GM12874 (cell line): ENCODE measurements around the gene FMN1.

Experiments used
- TF ChIP-seq, protein P1 (sequence below): IDR thresholded peaks from 2 replicates; pipeline ENCODE4 v1.5.1; 2011; ENCODE audit warnings: low read depth, mild to moderate bottlenecking, control low read depth, low read length, moderate library complexity; ENCODE audit not compliant: insufficient read depth

Gene FMN1

GRCh38 chr15:32849769-32850668, 344.5 kb downstream of the FMN1 start:
- TF ChIP-seq, protein P1, sequence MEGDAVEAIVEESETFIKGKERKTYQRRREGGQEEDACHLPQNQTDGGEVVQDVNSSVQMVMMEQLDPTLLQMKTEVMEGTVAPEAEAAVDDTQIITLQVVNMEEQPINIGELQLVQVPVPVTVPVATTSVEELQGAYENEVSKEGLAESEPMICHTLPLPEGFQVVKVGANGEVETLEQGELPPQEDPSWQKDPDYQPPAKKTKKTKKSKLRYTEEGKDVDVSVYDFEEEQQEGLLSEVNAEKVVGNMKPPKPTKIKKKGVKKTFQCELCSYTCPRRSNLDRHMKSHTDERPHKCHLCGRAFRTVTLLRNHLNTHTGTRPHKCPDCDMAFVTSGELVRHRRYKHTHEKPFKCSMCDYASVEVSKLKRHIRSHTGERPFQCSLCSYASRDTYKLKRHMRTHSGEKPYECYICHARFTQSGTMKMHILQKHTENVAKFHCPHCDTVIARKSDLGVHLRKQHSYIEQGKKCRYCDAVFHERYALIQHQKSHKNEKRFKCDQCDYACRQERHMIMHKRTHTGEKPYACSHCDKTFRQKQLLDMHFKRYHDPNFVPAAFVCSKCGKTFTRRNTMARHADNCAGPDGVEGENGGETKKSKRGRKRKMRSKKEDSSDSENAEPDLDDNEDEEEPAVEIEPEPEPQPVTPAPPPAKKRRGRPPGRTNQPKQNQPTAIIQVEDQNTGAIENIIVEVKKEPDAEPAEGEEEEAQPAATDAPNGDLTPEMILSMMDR, result no peak

DNA sequence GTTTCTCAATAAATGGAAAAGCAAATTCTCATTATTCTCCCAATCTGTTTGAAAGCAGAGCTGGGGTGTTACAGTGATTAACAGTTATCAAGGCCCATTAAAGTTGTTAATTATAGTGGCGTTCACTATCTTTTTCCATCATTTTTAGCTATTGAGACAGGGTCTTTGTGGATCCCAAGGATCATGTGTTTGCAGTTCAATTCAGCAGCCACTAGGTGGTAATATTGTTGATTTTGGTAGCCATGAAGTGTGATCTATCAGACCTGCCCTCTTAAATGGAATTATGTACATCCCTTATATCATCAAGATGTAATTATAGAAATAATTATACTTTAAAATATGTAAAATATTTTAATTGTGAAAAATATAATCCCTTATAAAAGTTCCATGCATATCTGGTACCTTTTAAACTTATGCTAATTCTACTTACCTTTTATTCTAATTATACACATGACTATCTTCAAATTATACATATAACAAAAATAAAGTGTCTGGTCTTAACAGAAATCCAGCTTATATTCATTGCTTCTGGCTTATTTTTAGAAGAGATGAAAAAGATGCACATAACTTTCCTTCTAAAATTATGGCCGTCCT, 350.3 kb downstream of the FMN1 start:
- TF ChIP-seq, protein P1, result peak; percentile 49; the same call in 1 of the 2 replicates

DNA sequence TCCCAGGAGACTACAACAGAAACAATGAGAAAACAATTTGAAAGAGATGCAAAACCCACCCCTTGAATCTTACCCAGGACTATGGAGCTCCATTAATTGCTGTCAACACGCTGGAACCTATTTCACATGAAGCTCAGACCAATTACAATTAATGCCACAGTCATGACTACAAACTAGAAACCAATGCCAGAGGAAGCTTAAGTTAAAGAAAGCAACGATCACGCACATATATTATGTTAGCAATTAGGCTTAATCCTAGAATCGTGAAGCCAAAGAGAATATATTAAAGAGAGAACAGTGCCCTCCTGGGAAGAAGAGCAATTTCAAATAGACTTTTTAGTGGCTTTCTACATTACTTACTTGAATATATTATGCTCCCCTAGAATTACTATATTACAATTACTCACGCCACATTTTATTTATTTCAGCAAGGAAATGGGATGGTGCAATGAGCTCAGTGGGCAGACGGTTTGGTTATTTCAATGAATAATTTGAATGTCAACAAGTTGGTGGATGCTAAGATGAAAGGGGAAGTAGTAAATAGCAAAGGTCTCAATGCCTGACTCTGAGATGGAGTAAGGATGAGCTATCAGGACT, 351.2 kb downstream of the FMN1 start:
- TF ChIP-seq, protein P1, result no peak

- TF ChIP-seq, protein P1, result no peak
Measured at GRCh38 chr15:32842081-32842480, 352.4 kb downstream of the FMN1 start.

DNA sequence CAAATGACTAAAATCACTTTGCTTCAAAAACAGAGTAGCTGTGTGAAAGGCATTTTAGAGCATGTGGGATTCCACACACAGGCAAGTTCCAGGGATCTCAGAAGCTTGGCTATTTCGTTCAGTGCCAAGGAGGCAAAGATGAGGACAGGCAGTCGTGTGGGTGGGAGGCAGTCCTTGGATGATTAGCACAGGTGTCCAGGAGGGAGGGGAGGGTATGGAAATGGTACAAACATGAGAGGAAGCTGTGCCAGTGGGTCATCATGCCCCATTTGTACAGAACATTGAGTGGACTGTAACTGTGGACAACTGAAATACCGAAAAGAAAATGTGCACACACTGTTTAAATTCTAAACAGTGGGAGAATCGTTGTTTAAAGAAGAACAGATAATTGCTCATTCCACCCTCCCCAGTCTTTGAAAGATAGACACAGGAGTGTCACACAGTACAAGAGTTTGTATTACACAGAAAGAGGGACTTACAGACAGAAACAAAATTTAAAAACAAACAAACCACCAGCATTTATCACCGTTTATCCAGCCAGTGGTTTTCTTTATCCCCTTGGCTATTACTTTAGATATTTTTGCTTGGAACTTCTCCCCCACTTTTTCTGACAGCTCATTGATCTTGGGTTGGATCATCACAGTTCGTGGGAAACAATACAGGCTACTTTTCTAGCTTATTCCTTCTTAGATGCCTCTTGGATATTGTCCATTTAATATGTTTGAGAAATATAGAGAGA, 353.8 kb downstream of the FMN1 start:
- TF ChIP-seq, protein P1, result no peak

GRCh38 chr15:32838820-32839219, 355.7 kb downstream of the FMN1 start:
- TF ChIP-seq, protein P1, result no peak

- TF ChIP-seq, protein P1, result no peak
Measured at GRCh38 chr15:32838338-32838737, 356.2 kb downstream of the FMN1 start.
